ENCODE data around the gene SRRM3.

DNA sequence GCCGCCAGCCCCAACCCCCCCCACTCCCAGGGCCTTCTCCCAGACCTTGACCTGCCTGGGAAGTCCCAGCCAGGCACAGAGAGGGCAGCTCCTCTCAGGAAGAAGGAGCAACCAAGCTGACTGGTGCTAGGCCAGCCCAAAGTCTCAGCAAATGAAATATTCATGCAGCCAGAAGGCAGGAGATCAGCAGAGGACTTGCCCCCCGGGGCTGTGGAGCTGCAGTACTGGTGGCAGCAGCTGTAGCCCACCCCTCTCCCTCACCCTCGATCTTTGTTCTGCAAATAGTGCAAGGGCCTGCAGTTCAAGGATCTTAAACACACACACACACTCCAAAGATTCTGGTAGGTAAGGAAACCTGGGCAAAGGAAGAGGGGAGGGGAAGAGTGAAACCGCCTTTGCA, 3.5 kb upstream of the SRRM3 start:
- no peak for TF ChIP-seq POLR2A (IDR thresholded peaks at IDR 0.05)
- TF ChIP-seq, protein P1, sequence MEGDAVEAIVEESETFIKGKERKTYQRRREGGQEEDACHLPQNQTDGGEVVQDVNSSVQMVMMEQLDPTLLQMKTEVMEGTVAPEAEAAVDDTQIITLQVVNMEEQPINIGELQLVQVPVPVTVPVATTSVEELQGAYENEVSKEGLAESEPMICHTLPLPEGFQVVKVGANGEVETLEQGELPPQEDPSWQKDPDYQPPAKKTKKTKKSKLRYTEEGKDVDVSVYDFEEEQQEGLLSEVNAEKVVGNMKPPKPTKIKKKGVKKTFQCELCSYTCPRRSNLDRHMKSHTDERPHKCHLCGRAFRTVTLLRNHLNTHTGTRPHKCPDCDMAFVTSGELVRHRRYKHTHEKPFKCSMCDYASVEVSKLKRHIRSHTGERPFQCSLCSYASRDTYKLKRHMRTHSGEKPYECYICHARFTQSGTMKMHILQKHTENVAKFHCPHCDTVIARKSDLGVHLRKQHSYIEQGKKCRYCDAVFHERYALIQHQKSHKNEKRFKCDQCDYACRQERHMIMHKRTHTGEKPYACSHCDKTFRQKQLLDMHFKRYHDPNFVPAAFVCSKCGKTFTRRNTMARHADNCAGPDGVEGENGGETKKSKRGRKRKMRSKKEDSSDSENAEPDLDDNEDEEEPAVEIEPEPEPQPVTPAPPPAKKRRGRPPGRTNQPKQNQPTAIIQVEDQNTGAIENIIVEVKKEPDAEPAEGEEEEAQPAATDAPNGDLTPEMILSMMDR (IDR thresholded peaks at IDR 0.05) = no peak

All from heart left ventricle (tissue), 13 donors.